OCI-LY7 (cell line): Measurements from ENCODE around the gene ADM2.

Source experiments
- CTCF ChIP-seq: fragments of 200-600 bp; sonication (generic); conservative IDR thresholded peaks from 2 replicates; pipeline ENCODE4 v1.5.1; 2014; ENCODE audit warnings: mild to moderate bottlenecking, antibody characterized with exemption, low read length, moderate library complexity, mixed read lengths
- EZH2phosphoT487 ChIP-seq: fragments of 200-600 bp; sonication (generic); IDR thresholded peaks from 2 replicates; pipeline ENCODE4 v1.6.1; 2018; ENCODE audit warnings: low read depth, borderline replicate concordance, mild to moderate bottlenecking, mixed run types, antibody characterized with exemption, low read length, moderate library complexity, mixed read lengths

GRCh38 chr22:50518606-50519005 is 37.3 kb downstream of the ADM2 start:
- TF ChIP-seq CTCF (no peak), EZH2phosphoT487 (no peak)
